Renal cortex interstitium (tissue), 15 donors: ENCODE results near the gene FAM240B. TPM values are rescaled to one million over a fixed set of nuclear protein-coding genes. Genes with fewer than 3 reads are reported as not detected.

Source experiments
- DNase-seq, 11 donors: peaks; one replicate each; pipeline ENCODE4 v3.0.0-alpha.2; 2013; ENCODE audit warnings: low read depth in 9 of 11, low spot score in 4 of 11; ENCODE audit errors: extremely low read depth in 1 of 11
- long read RNA-seq, 16 experiments: transcript quantifications; one replicate each; lab custom pipeline, GENCODE V29; 2026
- polyA plus RNA-seq, 3 donors: library from polyadenylated mRNA; unstranded; fragments of 120-200 nt; gene quantifications; one replicate each; pipeline ENCODE4 v1.2.1, GENCODE V29; 2013; ENCODE audit not compliant: insufficient read length in 3 of 3

Gene FAM240B
- polyA plus RNA-seq: under 1 TPM in 2 of 3 donors, not detected in 1; 0.09 to 0.17 TPM
- long read RNA-seq, donor 1: 0 reads
- long read RNA-seq, donor 2: 0 reads
- long read RNA-seq, donor 3: 0 reads
- long read RNA-seq, donor 4: 0 reads
- long read RNA-seq, donor 5: 0 reads
- long read RNA-seq, donor 6: 0 reads
- long read RNA-seq, donor 7: 0 reads
- long read RNA-seq, donor 8: 0 reads
- long read RNA-seq, donor 9: 0 reads
- long read RNA-seq, donor 10: 0 reads
- long read RNA-seq, donor 11: 0 reads
- long read RNA-seq, donor 12: 0 reads
- long read RNA-seq, donor 13: 0 reads
- long read RNA-seq, donor 14: 0 reads
- long read RNA-seq, donor 15: 0 reads
- long read RNA-seq, donor 16: 0 reads

DNA sequence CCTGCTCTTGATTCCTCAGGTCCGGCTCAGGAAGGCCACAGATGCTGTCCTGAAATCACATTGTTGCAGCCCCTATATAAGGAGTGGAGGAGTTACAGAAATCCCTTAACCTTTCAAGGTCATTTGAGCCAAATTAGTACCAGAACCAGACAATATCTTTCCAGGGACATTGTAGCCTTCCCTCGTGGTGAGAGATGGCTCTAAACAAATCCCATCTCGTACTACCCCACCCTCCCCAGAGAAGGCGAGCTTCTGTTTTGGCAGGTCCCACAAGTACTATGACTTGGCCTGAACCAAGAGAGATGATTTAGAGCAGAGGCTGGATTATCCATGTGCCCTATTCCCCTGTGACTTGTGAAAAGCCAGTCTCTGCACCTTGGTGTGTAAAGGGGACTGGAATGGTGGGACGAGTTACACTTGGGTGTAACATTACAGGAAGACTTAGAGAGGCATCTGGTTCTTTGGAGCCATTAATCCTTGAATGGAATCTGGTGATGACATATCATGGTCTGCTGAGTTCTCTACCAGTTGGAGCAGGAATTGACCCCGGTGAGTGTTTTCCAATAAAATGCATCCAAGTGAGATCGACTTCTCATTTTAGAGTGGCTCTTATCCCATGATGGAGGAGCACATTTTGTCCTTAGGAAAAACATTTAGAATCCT, at the start of gene FAM240B:
FAM240B (minus strand) TSS at position 51 of the 663 bp plus-strand sequence. CDS start 16,134 bp downstream, outside the sequence.
- DNase-seq: peak in 3 of 11 donors; percentile 20 to 51 (median 22)

- no peak for DNase-seq
Measured at GRCh38 chr9:38768351-38768761, 48.4 kb upstream of the FAM240B start.

- DNase-seq: peak in 7 of 11 donors; percentile 8 to 63 (median 30)
Measured at GRCh38 chr9:38765101-38765500, 45.2 kb upstream of the FAM240B start.

DNA sequence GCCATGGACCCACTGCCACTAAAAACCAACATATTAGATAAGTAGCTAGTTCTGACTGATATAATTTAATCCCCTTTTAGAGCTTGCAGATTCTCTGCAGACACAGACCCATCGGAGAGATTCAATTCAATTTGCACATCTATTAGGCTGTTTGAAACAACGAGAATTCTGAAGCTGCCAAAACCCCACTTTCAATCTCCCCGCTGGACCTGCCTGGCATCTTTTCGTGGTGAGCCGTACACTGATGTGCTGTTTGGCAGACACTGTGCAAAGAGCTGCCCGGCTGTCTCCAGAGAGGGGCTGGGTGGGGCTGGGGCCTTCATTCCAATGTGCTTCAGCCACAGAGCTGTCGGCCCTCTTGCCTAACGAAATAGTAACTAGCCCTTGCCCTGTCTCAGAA, 42.1 kb upstream of the FAM240B start:
- DNase-seq: no peak

DNA sequence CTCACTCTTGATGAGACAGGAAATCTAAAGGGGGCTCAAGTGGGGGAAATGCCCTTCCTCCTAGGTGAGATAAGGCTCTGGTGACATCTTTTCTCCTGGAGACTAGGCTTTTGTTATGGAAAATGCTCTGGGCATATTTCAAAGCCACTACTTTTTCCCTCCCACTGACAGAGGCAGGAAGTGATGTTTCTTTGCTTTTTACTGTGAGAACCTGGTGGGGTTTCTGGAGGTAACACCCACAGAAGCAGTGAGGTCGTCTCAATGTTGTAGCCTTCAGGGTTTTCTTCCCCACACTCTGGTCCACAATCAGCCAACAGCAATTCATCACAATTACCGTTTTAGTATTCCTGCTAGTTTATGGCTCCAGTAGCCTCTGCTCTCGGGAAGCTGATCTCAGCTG, 41.4 kb upstream of the FAM240B start:
- no peak for DNase-seq

DNA sequence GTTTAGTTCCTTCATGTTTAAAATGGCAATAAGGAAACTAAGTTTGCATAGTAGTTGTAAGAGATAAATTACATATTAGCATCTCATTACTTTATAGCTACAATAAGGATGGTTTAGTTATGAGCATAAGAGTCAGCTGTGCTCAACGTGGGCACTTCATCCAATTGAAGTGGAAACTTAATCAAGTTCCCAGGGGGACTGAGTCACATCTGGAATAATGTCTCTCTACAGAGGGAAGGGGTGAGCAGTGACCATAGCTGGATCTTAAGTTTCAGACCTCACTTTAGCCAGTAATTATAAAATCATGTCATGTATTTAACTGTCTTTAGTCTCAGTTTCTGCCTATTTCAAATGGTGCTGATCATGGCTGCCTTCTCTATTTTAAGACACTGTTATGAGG, 36.8 kb upstream of the FAM240B start:
- DNase-seq: no peak

DNA sequence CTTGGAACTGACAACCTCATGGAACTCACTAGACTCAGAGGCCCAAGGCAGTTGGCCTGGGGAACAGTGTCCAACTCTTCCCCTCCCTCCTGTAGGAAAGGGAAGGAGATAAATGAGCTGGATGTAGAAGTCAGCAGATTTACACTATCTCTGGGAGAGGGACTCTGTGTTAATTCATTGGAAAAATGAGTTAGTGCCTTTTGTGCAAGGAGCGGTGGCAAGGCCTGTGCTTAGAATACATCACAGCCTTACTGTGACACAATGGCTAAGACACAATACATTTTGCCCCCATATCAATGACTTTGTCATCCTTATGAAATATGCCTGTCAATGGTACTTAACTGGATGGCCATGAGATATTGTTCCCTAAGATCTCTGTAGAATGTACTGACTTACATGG, 28.0 kb upstream of the FAM240B start:
- DNase-seq: no peak

DNA sequence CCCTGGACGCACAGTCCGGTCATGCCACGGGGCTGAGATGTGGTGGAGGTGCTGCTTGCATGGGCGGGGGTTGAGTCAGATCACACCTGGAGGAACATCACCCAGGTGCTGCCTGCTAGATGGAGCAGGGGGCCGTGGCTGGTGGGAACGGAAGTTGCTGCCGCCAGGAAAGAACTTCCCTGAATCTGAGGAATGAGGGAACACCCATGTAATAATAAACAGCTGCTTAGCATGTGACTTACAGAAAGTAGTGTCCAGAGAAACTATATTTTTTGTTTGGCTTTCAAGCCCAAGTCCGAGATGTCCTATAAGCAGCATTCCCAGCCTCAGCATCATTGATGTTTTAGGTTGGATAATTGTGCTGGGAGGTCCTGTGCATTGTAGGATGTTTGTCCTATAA, 27.1 kb upstream of the FAM240B start:
- DNase-seq: no peak

DNA sequence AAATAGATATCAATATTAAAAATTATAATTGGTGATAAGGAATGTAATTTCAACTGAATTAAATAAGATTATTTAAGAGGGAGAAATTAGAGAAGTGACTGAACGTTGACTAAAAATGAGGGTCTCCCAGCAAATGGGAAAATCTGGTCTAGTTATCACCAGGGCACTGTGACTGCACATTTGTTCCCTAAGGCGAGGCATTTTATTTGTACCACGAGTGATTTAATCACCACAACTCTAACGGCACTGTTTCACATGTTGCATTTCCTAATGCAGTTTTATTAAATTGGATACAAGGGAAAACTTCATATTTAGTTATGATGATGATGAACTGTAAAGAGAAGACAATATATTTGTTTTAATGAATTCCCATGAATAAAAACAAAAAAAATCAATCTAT, 26.4 kb upstream of the FAM240B start:
- DNase-seq: no peak

DNA sequence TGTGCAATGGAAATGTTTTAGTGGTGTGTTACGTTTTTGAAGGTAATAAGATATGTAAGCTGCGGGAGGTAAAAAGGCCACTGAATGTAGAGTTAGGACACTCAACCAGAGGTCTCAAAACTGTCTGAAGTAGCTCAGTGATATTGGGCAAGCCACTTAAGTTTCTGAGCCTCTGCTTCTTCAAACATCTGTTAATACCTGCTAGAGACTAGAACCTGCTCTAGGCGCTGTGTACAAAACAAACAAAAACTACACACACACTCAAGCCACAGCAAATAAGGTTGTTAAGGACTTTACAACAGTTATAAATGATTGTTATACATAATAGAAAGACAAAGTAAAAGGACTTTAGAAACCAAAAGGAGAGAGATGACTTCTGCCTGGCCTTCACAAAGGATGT, 24.6 kb upstream of the FAM240B start:
- DNase-seq: no peak

- DNase-seq: peak in 3 of 11 donors; percentile 13 to 24 (median 22)
Measured at GRCh38 chr9:38737246-38737645, 17.3 kb upstream of the FAM240B start.

DNA sequence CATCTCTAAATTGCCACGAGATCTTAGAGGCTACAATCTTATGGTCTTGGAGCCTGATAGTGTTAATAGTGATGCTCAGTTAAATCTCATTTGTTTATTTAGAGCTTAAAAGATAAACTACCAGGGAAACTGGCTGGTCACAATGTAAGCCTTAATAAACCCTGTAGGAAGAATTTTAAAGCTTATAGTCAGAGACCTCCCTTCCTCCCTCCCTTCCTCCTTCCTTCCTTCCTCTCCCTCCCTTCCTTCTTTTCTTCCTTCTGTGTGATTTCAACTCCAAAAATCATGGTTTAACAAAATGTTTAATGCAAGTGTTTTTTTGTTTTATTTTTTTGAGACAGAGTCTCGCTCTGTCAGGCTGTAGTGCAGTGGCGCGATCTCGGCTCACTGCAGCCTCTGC, 14.9 kb upstream of the FAM240B start:
- DNase-seq: no peak

DNA sequence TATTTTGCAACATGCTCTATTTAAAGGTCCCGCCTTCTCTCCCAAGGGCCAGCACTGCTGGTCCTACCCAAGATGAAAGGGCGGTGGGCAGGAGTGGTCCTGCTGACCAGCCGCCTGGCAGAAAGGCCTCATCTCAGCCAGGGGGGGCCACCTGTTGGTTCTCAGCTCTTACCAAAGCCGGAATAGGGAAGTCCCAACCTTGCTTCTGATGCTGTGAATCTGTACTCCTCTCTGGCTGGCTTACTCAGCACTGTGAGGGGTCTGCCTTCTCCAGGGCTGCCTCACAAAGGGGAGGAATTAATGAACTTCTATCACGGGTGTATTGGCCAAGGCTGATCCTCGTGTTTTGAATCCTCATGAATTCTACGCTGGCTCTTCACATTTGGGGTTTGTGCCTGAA, 13.6 kb upstream of the FAM240B start:
- DNase-seq: no peak

DNA sequence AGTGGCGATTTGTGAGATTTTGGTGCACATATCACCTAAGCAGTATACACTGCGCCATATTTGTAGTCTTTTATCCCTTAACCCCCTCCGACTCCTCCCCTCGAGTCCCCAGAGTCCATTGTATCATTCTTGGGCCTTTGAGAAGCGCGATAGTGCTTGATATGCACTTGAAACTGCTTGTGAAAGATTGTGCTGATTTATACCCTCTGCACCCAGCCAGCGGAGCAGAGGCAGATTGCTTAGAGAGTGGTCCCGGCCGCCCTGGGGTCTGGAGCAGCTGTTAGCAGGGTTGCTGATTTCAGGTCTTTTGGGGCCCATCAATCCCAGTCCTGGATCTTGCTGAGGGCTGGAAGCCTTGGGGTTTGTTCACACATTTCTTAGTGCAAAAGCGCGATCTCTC, 13.0 kb upstream of the FAM240B start:
- DNase-seq: no peak

DNA sequence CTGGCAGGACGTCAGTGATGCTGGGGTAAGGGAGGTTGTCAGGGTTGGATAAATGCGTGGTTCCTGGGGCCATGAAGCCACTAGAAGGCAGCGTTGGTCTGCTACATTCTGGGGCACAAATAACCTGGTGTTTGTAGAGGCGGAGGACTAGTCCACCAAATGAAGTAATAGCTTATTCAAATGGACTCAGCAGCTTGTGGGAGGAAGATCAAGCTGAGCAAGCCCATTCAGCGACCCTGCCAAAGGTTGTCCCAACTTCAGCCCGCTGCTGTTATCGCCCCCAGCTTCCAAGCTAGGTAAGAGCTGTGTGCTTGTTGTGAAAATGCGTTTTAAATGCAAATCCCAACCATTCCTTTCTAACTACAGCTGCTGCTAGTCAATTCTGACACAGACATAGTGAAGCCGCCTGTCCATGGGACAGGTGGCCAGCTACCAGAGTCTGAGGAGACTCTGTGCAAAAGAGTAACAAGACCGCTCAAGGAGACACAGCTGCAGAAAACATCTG, 7.6 kb upstream of the FAM240B start:
- peak in 1 of 11 donors; percentile 17 for DNase-seq

DNA sequence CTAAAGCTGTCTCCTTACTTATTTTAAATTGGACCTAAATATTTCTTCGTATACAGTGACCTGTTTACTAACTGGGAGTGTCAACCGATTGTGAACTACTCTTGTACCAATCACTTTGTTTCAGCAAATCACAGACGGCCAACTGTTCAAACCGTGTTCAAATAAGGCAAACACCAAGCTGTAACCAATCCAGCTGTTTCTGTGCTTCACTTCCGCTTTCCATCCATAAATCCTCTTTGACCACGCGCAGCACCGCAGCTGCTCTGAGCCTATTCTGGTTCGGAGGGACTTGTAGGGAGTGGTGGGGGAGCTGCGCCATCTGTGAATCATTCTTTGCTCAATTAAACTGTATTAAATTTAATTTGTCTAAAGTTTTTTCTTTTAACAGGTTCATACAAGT, 4.8 kb upstream of the FAM240B start:
- no peak for DNase-seq

DNA sequence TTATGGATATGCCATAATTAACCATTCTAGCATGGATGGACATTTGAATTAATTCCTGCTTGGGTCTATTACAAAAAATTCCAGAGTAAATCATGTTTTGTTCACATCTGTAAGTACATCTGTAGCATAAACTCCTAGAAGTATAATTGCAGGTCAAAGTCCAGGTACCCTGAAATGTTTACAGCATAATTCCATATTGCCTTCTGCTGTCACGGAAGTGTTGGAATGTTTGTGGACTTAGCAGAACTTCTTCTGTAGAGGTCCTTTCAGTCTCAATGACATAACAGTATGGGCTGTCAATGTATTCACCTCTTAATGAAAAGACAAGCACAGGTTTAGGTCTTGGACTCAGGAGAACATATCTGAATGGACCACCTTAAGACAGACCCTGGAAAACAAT, 1.8 kb downstream of the FAM240B start:
- no peak for DNase-seq

GRCh38 chr9:38715684-38716083, 4.2 kb downstream of the FAM240B start:
- DNase-seq: no peak

GRCh38 chr9:38713426-38713825, 6.5 kb downstream of the FAM240B start:
- DNase-seq: no peak

DNA sequence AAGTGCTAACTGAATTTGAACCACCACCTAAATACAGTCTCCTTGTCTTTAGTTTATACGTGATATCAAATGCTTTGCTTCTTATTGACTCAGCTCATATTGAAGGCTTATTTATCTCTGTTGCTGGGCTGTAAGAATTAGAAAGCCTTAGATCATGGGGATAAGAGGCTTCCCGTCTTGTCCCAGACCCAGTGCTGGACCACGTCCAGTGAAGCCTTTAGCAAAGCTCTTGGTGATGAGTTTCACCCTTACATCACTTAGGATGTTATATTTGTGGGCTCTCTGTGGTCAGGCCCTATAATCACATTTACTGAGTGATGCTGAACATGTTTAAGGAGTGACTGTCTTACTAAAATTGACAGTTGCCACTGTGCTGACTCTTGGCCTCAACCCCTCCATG, 11.2 kb downstream of the FAM240B start:
- DNase-seq: no peak
